Sigmoid colon (tissue), 3 donors: ENCODE measurements around the gene BIN2.

Experiments
- POLR2A ChIP-seq, 2 donors: fragments of 450-650 bp; IDR thresholded peaks; one replicate each; pipeline ENCODE4 v1.6.1; 2016; ENCODE audit warnings: antibody characterized with exemption in 2 of 2, mild to moderate bottlenecking in 2 of 2, moderate library complexity in 2 of 2
- TF ChIP-seq, protein P1 (sequence below), 4 experiments: fragments of 450-650 bp in 3 of 4; fragments of 200-600 bp in 1 of 4; IDR thresholded peaks; one replicate each; pipeline ENCODE4 v1.5.1; 2016 to 2019; ENCODE audit warnings: antibody characterized with exemption in 4 of 4, mild to moderate bottlenecking in 3 of 4, moderate library complexity in 2 of 4

DNA sequence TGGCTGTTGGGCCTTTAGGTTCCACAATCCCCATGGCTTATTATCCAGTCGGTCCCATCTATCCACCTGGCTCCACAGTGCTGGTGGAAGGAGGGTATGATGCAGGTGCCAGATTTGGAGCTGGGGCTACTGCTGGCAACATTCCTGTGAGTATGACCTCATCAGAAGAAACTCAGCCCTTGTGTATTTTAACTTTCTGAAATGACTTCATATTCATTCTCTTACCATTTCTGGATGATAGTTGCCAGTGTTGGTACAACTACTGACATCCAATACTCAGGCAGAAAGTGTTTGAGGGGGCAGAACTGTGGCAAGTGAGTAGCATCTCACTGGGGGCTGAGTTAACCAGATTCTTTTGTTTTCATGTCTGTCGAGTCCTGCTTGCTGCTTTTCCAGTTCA is 83.0 kb downstream of the BIN2 start:
- TF ChIP-seq POLR2A (IDR thresholded peaks at IDR 0.05): no peak
- TF ChIP-seq, protein P1, sequence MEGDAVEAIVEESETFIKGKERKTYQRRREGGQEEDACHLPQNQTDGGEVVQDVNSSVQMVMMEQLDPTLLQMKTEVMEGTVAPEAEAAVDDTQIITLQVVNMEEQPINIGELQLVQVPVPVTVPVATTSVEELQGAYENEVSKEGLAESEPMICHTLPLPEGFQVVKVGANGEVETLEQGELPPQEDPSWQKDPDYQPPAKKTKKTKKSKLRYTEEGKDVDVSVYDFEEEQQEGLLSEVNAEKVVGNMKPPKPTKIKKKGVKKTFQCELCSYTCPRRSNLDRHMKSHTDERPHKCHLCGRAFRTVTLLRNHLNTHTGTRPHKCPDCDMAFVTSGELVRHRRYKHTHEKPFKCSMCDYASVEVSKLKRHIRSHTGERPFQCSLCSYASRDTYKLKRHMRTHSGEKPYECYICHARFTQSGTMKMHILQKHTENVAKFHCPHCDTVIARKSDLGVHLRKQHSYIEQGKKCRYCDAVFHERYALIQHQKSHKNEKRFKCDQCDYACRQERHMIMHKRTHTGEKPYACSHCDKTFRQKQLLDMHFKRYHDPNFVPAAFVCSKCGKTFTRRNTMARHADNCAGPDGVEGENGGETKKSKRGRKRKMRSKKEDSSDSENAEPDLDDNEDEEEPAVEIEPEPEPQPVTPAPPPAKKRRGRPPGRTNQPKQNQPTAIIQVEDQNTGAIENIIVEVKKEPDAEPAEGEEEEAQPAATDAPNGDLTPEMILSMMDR (IDR thresholded peaks at IDR 0.05): no peak
